IPS-18a (cell line): Measurements from ENCODE around the gene HDLBP.

Experiments used
- H3K27ac ChIP-seq: one replicate; pipeline ENCODE4 v1.5.1; 2013; ENCODE audit warnings: low read length
- H3K27me3 ChIP-seq: one replicate; pipeline ENCODE4 v1.6.1; 2013; ENCODE audit warnings: mild to moderate bottlenecking, low read length; ENCODE audit not compliant: control insufficient read depth, insufficient read depth
- H3K36me3 ChIP-seq: one replicate; pipeline ENCODE4 v1.6.1; 2013; ENCODE audit warnings: low read depth, low read length; ENCODE audit not compliant: control insufficient read depth
- H3K4me1 ChIP-seq: one replicate; pipeline ENCODE4 v1.6.1; 2013; ENCODE audit warnings: low read depth, low read length; ENCODE audit not compliant: control insufficient read depth
- H3K4me3 ChIP-seq: one replicate; pipeline ENCODE4 v1.5.1; 2013; ENCODE audit warnings: low read length
- H3K9ac ChIP-seq: one replicate; pipeline ENCODE4 v1.6.1; 2013; ENCODE audit warnings: mild to moderate bottlenecking, low read length, moderate library complexity
- H3K9me3 ChIP-seq: one replicate; pipeline ENCODE4 v1.6.1; 2013; ENCODE audit warnings: low read depth, low read length; ENCODE audit not compliant: control insufficient read depth

The HDLBP gene

DNA sequence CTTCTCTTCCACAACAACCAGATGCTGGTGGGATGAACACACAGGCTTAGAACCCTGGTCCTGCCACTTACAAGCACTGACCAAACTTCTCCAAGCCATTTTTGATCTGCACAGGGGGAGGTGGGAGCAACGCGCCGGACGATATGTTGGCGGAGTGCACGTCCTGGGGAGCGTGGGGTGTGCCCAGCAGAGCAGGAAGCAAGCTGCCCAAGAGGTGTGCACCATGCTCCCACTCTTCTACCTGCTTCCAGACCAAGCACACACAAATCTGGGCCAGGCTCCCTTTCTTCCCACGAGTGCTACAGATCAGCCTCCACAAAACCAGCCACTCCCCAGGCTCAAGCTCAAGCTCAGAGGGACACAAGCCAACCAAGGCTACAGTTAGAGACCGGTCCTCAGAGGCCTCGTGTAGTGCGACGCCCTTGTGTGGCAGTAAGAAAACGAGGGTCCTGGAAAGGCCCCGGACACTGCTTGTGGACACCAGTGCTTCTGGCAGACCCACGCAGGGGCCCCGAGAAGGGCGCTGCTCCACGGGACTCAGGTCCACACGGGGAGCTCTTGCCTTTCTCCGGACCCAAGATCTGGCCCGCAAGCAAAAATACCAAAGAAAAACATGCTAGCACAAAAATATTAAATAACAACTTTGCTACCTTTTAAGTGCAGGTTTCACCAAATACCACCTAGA lies 75.0 kb downstream of the HDLBP start:
- Histone ChIP-seq H3K4me1 (no peaks in the 10 kb centered on the region), H3K36me3 (peaks cover 96% of the 10 kb centered on the region), H3K9ac (no peak overlapping the region), H3K27me3 (no peaks in the 10 kb centered on the region), H3K4me3 (no peak overlapping the region), H3K27ac (no peak overlapping the region), H3K9me3 (no peaks in the 10 kb centered on the region)

DNA sequence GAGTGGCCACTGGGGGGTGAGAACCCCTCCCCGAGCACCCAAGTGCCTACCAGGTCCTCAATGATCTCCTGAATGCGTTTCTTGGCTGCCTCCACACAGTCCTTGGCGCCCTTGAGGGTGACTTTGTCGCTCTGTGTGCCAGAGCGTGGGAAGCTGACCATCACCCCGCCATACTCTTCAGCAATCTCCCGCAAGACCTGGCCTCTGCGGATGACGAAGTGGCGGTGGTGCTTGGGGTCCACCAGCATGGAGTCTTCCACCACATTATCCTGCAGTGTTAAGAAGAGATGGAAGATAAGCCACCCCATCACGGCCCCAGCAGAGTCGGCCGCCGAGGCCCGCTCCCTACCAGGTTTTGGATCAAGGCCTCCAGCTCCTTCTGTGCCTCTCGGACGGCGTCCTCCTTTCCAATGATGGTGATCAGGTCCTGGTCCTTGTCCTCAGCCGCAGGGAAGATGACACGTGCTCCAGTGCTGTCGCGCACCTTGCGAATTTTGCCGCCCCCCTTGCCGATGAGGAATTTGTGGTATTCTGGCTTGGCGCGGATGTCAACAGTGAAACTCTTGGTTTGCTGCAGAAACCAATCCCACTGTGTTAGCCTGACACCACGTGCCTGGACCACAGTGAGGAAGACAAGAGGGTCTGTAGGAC lies 75.8 kb downstream of the HDLBP start:
- Histone ChIP-seq H3K4me3 (no peak overlapping the region), H3K9ac (no peak overlapping the region), H3K27ac (no peak overlapping the region), H3K36me3 (peaks cover 96% of the 10 kb centered on the region), H3K27me3 (no peaks in the 10 kb centered on the region), H3K4me1 (no peaks in the 10 kb centered on the region), H3K9me3 (no peaks in the 10 kb centered on the region)

DNA sequence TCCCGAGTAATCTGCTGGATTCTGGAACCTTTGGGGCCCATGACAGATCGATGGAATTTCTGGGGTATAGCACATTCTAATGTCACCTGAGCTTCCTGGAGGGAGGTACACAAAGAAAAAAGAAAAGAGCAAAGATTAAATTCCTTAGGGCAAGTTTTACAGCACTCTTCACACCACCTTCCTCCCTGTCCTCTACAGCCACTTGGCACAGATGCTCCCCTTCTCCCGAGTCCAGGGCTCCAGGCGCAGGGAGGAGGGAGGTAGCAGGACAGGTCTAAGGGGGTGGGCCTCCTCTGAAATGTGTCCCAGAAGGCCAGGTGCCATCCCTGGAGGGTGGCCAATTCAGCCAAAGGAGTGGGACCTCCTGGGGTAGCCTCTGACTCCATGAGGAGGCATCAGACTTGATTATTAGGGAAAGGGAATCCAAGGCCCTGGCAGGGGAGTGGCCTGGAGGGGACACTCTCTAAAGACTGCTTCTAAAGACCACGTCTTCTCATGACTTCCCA lies 76.7 kb downstream of the HDLBP start:
- peaks cover 97% of the 10 kb centered on the region for H3K36me3 ChIP-seq
- H3K27me3 ChIP-seq, result no peaks in the 10 kb centered on the region
- H3K4me3 ChIP-seq, result no peak overlapping the region
- no peaks in the 10 kb centered on the region for H3K9me3 ChIP-seq
- H3K9ac ChIP-seq, result no peak overlapping the region
- H3K27ac ChIP-seq, result no peak overlapping the region
- H3K4me1 ChIP-seq, result no peaks in the 10 kb centered on the region

DNA sequence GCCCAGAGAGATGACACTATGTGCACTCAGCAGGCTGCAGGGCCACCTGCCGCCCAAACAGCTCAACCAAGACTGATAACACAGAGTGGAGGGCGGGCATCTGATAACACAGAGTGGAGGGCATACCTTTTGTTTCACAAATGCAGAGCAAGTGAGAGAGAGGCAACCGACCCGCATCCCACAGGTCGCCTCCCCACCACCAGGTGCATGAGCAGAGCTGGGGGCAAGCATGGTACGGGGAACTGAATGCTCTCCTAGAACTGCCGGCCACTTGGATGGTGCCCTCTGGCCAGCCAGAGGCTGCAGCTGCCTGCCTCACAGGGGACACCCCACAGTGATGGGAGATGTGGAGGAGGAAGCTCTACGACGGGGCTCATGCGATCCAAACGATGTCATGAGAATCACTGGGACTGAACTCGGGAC lies 77.5 kb downstream of the HDLBP start:
- H3K9ac ChIP-seq, result no peak overlapping the region
- no peaks in the 10 kb centered on the region for H3K4me1 ChIP-seq
- H3K27me3 ChIP-seq, result no peaks in the 10 kb centered on the region
- no peak overlapping the region for H3K4me3 ChIP-seq
- peaks cover 97% of the 10 kb centered on the region for H3K36me3 ChIP-seq
- H3K27ac ChIP-seq, result no peak overlapping the region
- H3K9me3 ChIP-seq, result no peaks in the 10 kb centered on the region

DNA sequence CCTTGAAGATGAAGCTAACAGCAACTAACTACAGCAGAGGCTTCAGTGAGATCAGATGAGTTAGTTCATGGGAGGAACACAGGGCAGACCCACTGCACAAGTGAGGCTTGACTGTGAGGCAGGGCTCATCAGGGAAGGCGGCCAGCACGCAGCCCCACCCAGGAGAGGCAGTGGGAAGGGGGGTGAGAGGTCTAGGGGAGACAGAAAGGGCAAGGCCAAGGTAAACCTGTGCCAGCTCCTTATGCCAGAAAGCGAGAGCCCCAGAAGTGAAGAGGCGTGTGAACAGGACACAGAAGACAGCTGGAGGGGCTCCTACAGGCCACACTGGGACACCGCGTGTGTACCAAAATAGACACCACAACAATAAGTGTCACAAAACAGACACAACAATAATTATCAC lies 78.4 kb downstream of the HDLBP start:
- Histone ChIP-seq H3K36me3 (peaks cover 96% of the 10 kb centered on the region), H3K4me1 (no peaks in the 10 kb centered on the region), H3K27ac (no peak overlapping the region), H3K4me3 (no peak overlapping the region), H3K9ac (no peak overlapping the region), H3K27me3 (no peaks in the 10 kb centered on the region), H3K9me3 (no peaks in the 10 kb centered on the region)

DNA sequence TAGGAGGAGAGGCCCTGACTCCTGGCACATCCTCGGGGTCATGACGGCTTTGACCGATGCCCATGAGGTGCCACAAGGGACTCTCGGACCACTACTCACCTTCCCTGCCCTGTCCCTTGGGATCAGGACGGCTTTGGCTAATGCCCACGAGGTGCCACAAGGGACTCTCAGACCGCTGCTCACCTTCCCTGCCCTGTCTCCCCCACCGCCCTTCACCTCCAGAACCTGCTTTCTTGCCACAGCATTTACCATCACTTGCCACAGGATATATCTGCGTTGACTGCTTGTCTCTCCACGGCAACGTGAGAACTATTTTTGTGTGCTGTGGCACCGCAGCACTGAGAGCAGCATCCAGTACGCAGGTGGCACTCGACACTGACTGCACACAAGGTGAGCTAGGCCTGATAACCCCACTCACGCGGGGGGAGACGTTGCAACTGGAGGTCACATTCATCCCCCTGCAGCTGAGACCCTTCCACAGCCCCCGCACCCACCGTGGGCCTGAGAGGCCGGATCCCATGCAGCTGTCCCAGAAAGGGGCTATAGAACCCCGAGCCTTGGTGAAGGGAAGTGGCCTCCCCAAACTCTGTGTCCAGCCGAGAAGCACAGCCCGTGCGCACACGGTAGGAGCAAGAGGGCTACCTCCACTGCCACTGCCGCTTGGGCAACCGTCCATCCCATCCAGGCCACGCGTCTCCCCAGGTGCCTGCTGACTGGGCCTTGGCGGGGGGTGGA lies 79.4 kb downstream of the HDLBP start:
- Histone ChIP-seq H3K4me1 (no peaks in the 10 kb centered on the region), H3K4me3 (no peak overlapping the region), H3K27ac (no peak overlapping the region), H3K36me3 (peaks cover 90% of the 10 kb centered on the region), H3K9me3 (no peaks in the 10 kb centered on the region), H3K9ac (no peak overlapping the region), H3K27me3 (no peaks in the 10 kb centered on the region)

DNA sequence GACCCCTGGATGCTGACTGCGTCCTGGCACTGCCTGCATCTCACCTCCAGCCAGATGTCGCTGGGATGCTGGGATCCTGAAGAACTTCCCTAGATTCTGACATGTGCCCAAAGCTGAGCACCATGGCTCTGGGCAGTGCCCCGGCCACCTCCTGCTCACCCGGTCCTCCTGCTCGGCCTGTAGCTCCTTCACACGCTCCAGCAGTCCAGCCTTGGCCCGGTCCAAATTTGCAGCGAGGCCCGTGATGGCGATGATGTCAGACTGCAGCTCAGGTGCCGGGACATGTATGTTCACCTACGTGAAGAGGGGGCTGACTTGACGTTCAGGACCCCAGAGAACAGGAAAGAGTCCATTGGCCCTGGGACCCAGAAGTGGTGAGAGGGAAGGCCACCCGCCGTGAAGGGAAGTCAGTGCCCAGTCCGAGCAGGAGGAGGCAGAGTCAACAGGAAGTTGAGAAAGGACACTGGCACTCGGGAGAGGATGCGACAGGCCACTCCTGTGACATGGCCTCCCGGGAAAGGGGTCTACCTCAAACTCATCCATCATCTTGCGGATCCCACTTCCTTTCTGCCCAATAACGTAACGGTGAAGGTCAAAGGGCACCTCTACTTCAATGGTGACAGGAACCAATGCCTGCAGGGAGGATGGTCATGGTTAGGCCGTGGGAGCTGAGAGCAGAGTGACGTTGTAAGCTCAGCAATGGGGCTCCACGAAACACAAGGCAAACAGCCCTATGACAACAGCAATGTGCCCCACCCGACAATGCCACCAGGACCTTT lies 80.3 kb downstream of the HDLBP start:
- Histone ChIP-seq H3K27ac (no peak overlapping the region), H3K4me1 (no peaks in the 10 kb centered on the region), H3K27me3 (no peaks in the 10 kb centered on the region), H3K36me3 (peaks cover 89% of the 10 kb centered on the region), H3K9me3 (no peaks in the 10 kb centered on the region), H3K4me3 (no peak overlapping the region), H3K9ac (no peak overlapping the region)

DNA sequence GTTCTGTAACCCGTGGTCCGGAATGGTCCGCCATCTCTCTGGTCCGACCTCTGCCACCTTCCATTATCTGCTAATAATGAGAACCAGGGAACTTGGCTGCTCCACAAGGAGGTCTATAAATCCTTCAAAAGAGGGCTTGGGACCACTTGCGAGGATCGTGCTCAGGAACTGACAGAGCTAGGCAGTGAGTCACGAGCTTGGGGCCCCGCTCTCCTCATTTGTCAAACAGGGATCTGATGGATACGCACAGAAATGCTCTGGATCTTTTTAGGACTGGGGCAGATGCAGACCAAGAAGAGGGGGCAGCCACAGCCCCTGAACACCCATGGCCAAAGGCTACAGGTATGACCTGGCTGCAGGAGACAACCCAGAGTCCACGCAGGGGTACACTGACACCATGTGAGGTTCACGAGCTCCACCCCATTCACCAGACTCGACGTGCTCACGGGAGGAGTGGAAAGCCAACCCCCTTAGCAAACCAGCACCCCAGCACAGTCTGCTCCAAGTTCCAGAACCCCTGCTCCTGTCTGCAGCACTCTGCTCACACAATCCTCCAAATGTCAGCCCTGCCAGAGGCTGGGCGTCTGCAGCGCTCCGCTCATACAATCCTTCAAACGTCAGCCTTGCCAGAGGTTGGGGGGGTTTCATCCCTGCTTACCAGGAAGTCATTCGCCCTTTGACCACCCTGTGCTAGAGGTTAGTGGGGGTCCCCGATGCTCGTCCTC lies 81.2 kb downstream of the HDLBP start:
- H3K9me3 ChIP-seq, result no peaks in the 10 kb centered on the region
- no peak overlapping the region for H3K9ac ChIP-seq
- no peaks in the 10 kb centered on the region for H3K27me3 ChIP-seq
- no peak overlapping the region for H3K4me3 ChIP-seq
- no peaks in the 10 kb centered on the region for H3K4me1 ChIP-seq
- no peak overlapping the region for H3K27ac ChIP-seq
- H3K36me3 ChIP-seq, result peaks cover 86% of the 10 kb centered on the region

DNA sequence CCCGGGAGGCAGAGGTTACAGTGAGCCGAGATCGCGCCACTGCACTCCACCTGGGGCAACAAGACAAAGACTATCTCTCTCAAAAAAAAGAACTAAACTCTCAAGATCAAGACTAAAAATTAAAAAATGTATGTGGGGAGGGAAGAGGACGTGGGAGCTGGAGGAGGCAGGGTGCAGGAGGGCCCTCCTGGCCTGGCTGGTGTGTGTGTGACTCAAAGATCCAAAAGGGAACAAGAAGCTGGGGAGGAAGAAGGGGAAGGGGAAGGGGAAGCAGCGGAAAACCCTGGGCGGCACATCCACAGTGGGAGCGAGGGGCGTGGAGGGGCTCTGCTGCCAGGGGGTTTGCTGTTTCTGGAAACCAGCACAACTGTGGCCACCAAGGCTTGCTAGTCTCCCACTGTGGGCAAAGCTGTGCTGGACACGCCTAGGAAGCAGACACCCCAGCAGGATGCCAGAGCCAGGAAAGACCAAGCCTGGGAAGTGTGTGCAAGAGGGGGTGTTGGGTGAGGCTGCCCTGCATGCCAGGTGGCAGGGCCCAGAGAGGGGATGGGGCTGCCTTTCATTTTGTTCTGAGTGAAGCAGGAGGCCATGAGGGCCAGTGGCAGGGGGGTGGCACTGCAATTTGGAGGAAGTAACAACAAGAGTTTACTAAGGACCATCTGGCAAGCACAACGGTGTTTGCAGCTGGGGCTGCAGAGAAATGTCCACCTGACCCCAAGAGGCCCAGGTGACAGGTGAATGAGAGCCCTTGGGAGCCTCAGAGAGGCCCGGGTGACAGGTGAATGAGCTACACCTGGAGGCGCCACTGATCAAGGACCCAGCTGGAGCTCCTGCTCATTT lies 82.5 kb downstream of the HDLBP start:
- H3K9me3 ChIP-seq, result no peaks in the 10 kb centered on the region
- H3K27me3 ChIP-seq, result no peaks in the 10 kb centered on the region
- H3K9ac ChIP-seq, result no peak overlapping the region
- no peaks in the 10 kb centered on the region for H3K4me1 ChIP-seq
- H3K4me3 ChIP-seq, result no peak overlapping the region
- H3K36me3 ChIP-seq, result peaks cover 86% of the 10 kb centered on the region
- no peak overlapping the region for H3K27ac ChIP-seq

DNA sequence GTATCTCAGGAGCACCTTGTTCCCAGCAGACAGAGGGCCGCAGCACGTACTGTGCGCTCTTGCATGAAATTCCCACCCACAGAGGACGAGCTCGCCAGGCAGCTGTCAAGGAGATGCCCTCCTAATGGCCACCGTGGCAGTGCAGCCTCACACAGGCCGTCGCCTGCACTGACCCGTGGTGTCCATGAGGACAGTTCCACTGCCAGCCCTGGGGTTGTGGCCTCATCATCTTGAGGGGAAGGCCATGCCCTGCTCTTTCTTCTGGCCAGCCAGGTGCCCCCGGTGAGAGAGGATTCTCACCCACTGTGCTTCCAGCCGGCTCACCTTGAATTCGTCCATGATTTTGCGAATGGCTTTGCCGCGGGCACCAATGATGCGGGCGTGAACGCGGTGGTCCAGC lies 85.0 kb downstream of the HDLBP start:
- Histone ChIP-seq H3K9ac (no peak overlapping the region), H3K9me3 (no peaks in the 10 kb centered on the region), H3K27ac (no peak overlapping the region), H3K27me3 (no peaks in the 10 kb centered on the region), H3K36me3 (peaks cover 63% of the 10 kb centered on the region), H3K4me1 (no peaks in the 10 kb centered on the region), H3K4me3 (no peak overlapping the region)
